Measurements from ENCODE around the gene MAP3K21.

Gene MAP3K21

GRCh38 chr1:233327651-233328141 is at the start of gene MAP3K21:
MAP3K21 (plus strand) TSS chr1:233327724; CDS start chr1:233328029, 305 bp downstream.
- no peak for DNase-seq

GRCh38 chr1:233278631-233279030 is 48.9 kb upstream of the MAP3K21 start:
- DNase-seq = no peak

- DNase-seq = no peak
These were observed 47.6 kb upstream of the MAP3K21 start for GRCh38 chr1:233279971-233280370.

GRCh38 chr1:233281711-233282581 is 45.6 kb upstream of the MAP3K21 start:
- DNase-seq = no peak

- DNase-seq = no peak
These were observed 45.0 kb upstream of the MAP3K21 start for GRCh38 chr1:233282582-233282886.

GRCh38 chr1:233289676-233290075 is 37.8 kb upstream of the MAP3K21 start:
- no peak for DNase-seq

GRCh38 chr1:233290396-233291034 is 37.0 kb upstream of the MAP3K21 start:
- no peak for DNase-seq

- no peak for DNase-seq
These were observed 33.7 kb upstream of the MAP3K21 start for GRCh38 chr1:233293556-233294446.

GRCh38 chr1:233294913-233295236 is 32.6 kb upstream of the MAP3K21 start:
- peak; percentile 7 for DNase-seq

GRCh38 chr1:233295237-233295974 is 32.1 kb upstream of the MAP3K21 start, which contains the start of gene PCNX2:
PCNX2 (minus strand) TSS chr1:233295725; CDS start chr1:233295478, 247 bp downstream.
- DNase-seq = no peak

GRCh38 chr1:233295975-233296322 is 31.6 kb upstream of the MAP3K21 start:
- no peak for DNase-seq

- DNase-seq = no peak
These were observed 28.1 kb upstream of the MAP3K21 start for GRCh38 chr1:233299450-233299849.

GRCh38 chr1:233300326-233300725 is 27.2 kb upstream of the MAP3K21 start:
- DNase-seq = no peak

GRCh38 chr1:233304489-233305102 is 22.9 kb upstream of the MAP3K21 start:
- DNase-seq = peak; percentile 29

- DNase-seq = no peak
These were observed 13.9 kb upstream of the MAP3K21 start for GRCh38 chr1:233313434-233314155.

GRCh38 chr1:233315718-233316301 is 11.7 kb upstream of the MAP3K21 start:
- DNase-seq = no peak

GRCh38 chr1:233316473-233316872 is 11.1 kb upstream of the MAP3K21 start:
- no peak for DNase-seq

- no peak for DNase-seq
These were observed 8.3 kb upstream of the MAP3K21 start for GRCh38 chr1:233319272-233319671.

- DNase-seq = no peak
These were observed 7.5 kb upstream of the MAP3K21 start for GRCh38 chr1:233320023-233320422.

- DNase-seq = no peak
These were observed 3.8 kb upstream of the MAP3K21 start for GRCh38 chr1:233323718-233324117.

- no peak for DNase-seq
These were observed 1.2 kb upstream of the MAP3K21 start for GRCh38 chr1:233326319-233326718.
